IMR-90 (cell line): ENCODE results near the gene SARS2.

Experiments
- CEBPB ChIP-seq: IDR thresholded peaks from 2 replicates; pipeline ENCODE4 v1.6.1; 2012; ENCODE audit warnings: low read depth, low read length, improper control_type of control experiment
- MXI1 ChIP-seq: IDR thresholded peaks from 2 replicates; pipeline ENCODE4 v1.6.1; 2012; ENCODE audit warnings: low read depth, mild to moderate bottlenecking, low read length, moderate library complexity, borderline replicate concordance
- POLR2A ChIP-seq: IDR thresholded peaks from 2 replicates; pipeline ENCODE4 v1.6.1; 2012; ENCODE audit warnings: mild to moderate bottlenecking, low read depth, low read length
- RFX5 ChIP-seq: IDR thresholded peaks from 2 replicates; pipeline ENCODE4 v1.8.0; 2012; ENCODE audit warnings: low read depth, mild to moderate bottlenecking, low read length, moderate library complexity
- TF ChIP-seq, protein P1 (sequence below): conservative IDR thresholded peaks from 2 replicates; pipeline ENCODE4 v1.5.1; 2012; ENCODE audit warnings: mild to moderate bottlenecking, low read depth, low read length, improper control_type of control experiment
- TF ChIP-seq, protein P2 (sequence below): fragments of 150-350 bp; IDR thresholded peaks from 2 replicates; pipeline ENCODE4 v1.6.1; 2017; ENCODE audit warnings: mild to moderate bottlenecking, antibody characterized with exemption, low read length, low read depth

GRCh38 chr19:38907670-38908069 is 22.9 kb downstream of the SARS2 start:
- TF ChIP-seq MXI1 (no peak), CEBPB (no peak), POLR2A (no peak), RFX5 (no peak)
- TF ChIP-seq, protein P1, sequence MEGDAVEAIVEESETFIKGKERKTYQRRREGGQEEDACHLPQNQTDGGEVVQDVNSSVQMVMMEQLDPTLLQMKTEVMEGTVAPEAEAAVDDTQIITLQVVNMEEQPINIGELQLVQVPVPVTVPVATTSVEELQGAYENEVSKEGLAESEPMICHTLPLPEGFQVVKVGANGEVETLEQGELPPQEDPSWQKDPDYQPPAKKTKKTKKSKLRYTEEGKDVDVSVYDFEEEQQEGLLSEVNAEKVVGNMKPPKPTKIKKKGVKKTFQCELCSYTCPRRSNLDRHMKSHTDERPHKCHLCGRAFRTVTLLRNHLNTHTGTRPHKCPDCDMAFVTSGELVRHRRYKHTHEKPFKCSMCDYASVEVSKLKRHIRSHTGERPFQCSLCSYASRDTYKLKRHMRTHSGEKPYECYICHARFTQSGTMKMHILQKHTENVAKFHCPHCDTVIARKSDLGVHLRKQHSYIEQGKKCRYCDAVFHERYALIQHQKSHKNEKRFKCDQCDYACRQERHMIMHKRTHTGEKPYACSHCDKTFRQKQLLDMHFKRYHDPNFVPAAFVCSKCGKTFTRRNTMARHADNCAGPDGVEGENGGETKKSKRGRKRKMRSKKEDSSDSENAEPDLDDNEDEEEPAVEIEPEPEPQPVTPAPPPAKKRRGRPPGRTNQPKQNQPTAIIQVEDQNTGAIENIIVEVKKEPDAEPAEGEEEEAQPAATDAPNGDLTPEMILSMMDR = no peak
- TF ChIP-seq, protein P2, sequence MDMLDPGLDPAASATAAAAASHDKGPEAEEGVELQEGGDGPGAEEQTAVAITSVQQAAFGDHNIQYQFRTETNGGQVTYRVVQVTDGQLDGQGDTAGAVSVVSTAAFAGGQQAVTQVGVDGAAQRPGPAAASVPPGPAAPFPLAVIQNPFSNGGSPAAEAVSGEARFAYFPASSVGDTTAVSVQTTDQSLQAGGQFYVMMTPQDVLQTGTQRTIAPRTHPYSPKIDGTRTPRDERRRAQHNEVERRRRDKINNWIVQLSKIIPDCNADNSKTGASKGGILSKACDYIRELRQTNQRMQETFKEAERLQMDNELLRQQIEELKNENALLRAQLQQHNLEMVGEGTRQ = no peak
